ENCODE measurements around the gene CEACAM7. TPM values are rescaled to one million over a fixed set of nuclear protein-coding genes. Genes with fewer than 3 reads are reported as not detected.

The CEACAM7 gene
- total RNA-seq, 1 experiment from 2014 or later: 0.15 TPM

DNA sequence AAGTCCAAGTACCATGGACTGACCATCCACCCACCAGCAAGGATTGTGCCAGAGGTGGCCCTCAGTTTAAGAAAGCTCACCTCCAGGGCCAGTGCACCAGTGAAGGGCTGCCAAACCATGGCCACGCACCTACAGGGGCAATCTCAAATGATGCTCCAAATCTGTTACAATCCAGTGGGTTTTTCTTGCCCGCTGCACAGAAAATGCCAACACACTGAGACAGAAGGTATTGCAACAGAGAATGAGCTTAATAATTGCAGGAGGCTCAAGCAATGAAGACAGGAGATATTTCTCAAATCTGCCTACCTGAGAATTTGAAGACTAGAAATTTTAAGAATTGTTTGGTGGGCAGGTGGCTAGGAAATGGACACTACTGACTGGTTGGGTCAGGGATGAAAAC lies 22.0 kb downstream of the CEACAM7 start (continued):
- TF ChIP-seq, protein P1, sequence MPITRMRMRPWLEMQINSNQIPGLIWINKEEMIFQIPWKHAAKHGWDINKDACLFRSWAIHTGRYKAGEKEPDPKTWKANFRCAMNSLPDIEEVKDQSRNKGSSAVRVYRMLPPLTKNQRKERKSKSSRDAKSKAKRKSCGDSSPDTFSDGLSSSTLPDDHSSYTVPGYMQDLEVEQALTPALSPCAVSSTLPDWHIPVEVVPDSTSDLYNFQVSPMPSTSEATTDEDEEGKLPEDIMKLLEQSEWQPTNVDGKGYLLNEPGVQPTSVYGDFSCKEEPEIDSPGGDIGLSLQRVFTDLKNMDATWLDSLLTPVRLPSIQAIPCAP (CRISPR knock-in tag; IDR thresholded peaks at IDR 0.05): no peak
- TF ChIP-seq, protein P2, sequence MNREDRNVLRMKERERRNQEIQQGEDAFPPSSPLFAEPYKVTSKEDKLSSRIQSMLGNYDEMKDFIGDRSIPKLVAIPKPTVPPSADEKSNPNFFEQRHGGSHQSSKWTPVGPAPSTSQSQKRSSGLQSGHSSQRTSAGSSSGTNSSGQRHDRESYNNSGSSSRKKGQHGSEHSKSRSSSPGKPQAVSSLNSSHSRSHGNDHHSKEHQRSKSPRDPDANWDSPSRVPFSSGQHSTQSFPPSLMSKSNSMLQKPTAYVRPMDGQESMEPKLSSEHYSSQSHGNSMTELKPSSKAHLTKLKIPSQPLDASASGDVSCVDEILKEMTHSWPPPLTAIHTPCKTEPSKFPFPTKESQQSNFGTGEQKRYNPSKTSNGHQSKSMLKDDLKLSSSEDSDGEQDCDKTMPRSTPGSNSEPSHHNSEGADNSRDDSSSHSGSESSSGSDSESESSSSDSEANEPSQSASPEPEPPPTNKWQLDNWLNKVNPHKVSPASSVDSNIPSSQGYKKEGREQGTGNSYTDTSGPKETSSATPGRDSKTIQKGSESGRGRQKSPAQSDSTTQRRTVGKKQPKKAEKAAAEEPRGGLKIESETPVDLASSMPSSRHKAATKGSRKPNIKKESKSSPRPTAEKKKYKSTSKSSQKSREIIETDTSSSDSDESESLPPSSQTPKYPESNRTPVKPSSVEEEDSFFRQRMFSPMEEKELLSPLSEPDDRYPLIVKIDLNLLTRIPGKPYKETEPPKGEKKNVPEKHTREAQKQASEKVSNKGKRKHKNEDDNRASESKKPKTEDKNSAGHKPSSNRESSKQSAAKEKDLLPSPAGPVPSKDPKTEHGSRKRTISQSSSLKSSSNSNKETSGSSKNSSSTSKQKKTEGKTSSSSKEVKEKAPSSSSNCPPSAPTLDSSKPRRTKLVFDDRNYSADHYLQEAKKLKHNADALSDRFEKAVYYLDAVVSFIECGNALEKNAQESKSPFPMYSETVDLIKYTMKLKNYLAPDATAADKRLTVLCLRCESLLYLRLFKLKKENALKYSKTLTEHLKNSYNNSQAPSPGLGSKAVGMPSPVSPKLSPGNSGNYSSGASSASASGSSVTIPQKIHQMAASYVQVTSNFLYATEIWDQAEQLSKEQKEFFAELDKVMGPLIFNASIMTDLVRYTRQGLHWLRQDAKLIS (CRISPR knock-in tag; IDR thresholded peaks at IDR 0.05; ENCODE audit: borderline replicate concordance): no peak
- TF ChIP-seq ZNF317 (CRISPR knock-in tag; IDR thresholded peaks at IDR 0.05; ENCODE audit: borderline replicate concordance, low read depth): no peak
- TF ChIP-seq KAT7 (CRISPR knock-in tag; IDR thresholded peaks at IDR 0.05; ENCODE audit: borderline replicate concordance): no peak
- TF ChIP-seq, protein P3, sequence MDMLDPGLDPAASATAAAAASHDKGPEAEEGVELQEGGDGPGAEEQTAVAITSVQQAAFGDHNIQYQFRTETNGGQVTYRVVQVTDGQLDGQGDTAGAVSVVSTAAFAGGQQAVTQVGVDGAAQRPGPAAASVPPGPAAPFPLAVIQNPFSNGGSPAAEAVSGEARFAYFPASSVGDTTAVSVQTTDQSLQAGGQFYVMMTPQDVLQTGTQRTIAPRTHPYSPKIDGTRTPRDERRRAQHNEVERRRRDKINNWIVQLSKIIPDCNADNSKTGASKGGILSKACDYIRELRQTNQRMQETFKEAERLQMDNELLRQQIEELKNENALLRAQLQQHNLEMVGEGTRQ (CRISPR knock-in tag; IDR thresholded peaks at IDR 0.05): no peak
- no peak for TF ChIP-seq OVOL2 (CRISPR knock-in tag; IDR thresholded peaks at IDR 0.05; ENCODE audit: borderline replicate concordance)
- no peak for TF ChIP-seq HMGA2 (CRISPR knock-in tag; IDR thresholded peaks at IDR 0.05)
- TF ChIP-seq ESRRA (CRISPR knock-in tag; IDR thresholded peaks at IDR 0.05; ENCODE audit: borderline replicate concordance): no peak
- TF ChIP-seq, protein P4, sequence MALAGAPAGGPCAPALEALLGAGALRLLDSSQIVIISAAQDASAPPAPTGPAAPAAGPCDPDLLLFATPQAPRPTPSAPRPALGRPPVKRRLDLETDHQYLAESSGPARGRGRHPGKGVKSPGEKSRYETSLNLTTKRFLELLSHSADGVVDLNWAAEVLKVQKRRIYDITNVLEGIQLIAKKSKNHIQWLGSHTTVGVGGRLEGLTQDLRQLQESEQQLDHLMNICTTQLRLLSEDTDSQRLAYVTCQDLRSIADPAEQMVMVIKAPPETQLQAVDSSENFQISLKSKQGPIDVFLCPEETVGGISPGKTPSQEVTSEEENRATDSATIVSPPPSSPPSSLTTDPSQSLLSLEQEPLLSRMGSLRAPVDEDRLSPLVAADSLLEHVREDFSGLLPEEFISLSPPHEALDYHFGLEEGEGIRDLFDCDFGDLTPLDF (CRISPR knock-in tag; IDR thresholded peaks at IDR 0.05): no peak
- no peak for TF ChIP-seq ZNF219 (CRISPR knock-in tag; IDR thresholded peaks at IDR 0.05; ENCODE audit: borderline replicate concordance)
- TF ChIP-seq ZBTB21 (CRISPR knock-in tag; IDR thresholded peaks at IDR 0.05; ENCODE audit: borderline replicate concordance): no peak

DNA sequence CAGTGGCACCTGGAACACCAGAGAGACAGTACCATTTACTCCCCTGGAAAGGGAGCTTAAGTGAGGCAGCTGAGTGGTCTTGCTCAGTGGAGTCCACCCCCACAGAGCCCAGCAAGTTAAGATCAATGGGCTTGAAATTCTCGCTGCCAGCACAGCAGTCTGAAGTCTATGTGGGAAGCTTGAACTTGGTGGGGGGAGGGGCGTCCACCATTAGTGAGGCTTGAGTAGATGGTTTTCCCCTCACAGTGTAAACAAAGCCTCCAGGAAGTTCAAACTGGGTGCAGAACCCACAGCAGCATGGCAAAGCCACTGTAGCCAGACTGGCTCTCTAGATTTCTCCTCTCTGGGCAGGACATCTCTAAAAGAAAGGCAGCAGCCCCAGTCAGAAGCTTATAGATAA lies 30.9 kb downstream of the CEACAM7 start:
- peaks cover 24% of the 10 kb centered on the region for H3K4me1 Mint-ChIP-seq
- no peak; the same call in 1 of the 2 replicates for ATAC-seq
- H3K27ac Mint-ChIP-seq: no peak overlapping the region
- peaks cover 3% of the 10 kb centered on the region; the same call in 1 of the 2 replicates for H3K36me3 Mint-ChIP-seq
- H3K9me3 Mint-ChIP-seq: peaks cover 45% of the 10 kb centered on the region
- ChIA-PET POLR2A (no interaction called here), CTCF (interaction anchor here (0.6 to 4.6 kb wide), 12 partner anchors 10 to 966 kb away, joined by 3 to 34 read pairs (median 6); partner anchors contain the start of gene DMAC2)
- H3K4me3 Mint-ChIP-seq: no peak overlapping the region
- DNase-seq (ENCODE audit: low spot score): no peak
- H3K27me3 Mint-ChIP-seq (ENCODE audit: low read depth): peaks cover 38% of the 10 kb centered on the region
- TF ChIP-seq, protein P5, sequence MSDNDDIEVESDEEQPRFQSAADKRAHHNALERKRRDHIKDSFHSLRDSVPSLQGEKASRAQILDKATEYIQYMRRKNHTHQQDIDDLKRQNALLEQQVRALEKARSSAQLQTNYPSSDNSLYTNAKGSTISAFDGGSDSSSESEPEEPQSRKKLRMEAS (CRISPR knock-in tag; IDR thresholded peaks at IDR 0.05): no peak
- TF ChIP-seq, protein P3 (CRISPR knock-in tag; IDR thresholded peaks at IDR 0.05): no peak
- TF ChIP-seq PRRX2 (CRISPR knock-in tag; IDR thresholded peaks at IDR 0.05) (no peak), ZNF423 (CRISPR knock-in tag; IDR thresholded peaks at IDR 0.05) (no peak), FOXJ3 (CRISPR knock-in tag; IDR thresholded peaks at IDR 0.05; ENCODE audit: borderline replicate concordance) (no peak), EMX1 (CRISPR knock-in tag; IDR thresholded peaks at IDR 0.05) (no peak), RORB (CRISPR knock-in tag; IDR thresholded peaks at IDR 0.05) (no peak), HMGA2 (CRISPR knock-in tag; IDR thresholded peaks at IDR 0.05) (no peak), JAZF1 (CRISPR knock-in tag; IDR thresholded peaks at IDR 0.05) (no peak), RELA (CRISPR knock-in tag; IDR thresholded peaks at IDR 0.05; ENCODE audit: borderline replicate concordance) (no peak), NFE2L1 (CRISPR knock-in tag; IDR thresholded peaks at IDR 0.05) (no peak), ZNF263 (CRISPR knock-in tag; IDR thresholded peaks at IDR 0.05; ENCODE audit: low read depth) (no peak)
- TF ChIP-seq, protein P6, sequence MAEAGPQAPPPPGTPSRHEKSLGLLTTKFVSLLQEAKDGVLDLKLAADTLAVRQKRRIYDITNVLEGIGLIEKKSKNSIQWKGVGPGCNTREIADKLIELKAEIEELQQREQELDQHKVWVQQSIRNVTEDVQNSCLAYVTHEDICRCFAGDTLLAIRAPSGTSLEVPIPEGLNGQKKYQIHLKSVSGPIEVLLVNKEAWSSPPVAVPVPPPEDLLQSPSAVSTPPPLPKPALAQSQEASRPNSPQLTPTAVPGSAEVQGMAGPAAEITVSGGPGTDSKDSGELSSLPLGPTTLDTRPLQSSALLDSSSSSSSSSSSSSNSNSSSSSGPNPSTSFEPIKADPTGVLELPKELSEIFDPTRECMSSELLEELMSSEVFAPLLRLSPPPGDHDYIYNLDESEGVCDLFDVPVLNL (CRISPR knock-in tag; IDR thresholded peaks at IDR 0.05; ENCODE audit: borderline replicate concordance, low read depth): no peak
- TF ChIP-seq, protein P7, sequence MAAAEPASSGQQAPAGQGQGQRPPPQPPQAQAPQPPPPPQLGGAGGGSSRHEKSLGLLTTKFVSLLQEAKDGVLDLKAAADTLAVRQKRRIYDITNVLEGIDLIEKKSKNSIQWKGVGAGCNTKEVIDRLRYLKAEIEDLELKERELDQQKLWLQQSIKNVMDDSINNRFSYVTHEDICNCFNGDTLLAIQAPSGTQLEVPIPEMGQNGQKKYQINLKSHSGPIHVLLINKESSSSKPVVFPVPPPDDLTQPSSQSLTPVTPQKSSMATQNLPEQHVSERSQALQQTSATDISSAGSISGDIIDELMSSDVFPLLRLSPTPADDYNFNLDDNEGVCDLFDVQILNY (CRISPR knock-in tag; IDR thresholded peaks at IDR 0.05): no peak
- TF ChIP-seq, protein P8, sequence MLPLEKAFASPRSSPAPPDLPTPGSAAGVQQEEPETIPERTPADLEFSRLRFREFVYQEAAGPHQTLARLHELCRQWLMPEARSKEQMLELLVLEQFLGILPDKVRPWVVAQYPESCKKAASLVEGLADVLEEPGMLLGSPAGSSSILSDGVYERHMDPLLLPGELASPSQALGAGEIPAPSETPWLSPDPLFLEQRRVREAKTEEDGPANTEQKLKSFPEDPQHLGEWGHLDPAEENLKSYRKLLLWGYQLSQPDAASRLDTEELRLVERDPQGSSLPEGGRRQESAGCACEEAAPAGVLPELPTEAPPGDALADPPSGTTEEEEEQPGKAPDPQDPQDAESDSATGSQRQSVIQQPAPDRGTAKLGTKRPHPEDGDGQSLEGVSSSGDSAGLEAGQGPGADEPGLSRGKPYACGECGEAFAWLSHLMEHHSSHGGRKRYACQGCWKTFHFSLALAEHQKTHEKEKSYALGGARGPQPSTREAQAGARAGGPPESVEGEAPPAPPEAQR (CRISPR knock-in tag; IDR thresholded peaks at IDR 0.05): no peak
